ENCODE results near the gene MIOX. TPM values are rescaled to one million over a fixed set of nuclear protein-coding genes. Genes with fewer than 3 reads are reported as not detected.
A peak's percentile ranks its signal among the peaks of the same experiment; 100 is the strongest.

The MIOX gene
- total RNA-seq, 6 donors from 2014 or later, result not detected

GRCh38 chr22:50443801-50444625, 42.6 kb upstream of the MIOX start:
- 66 to 67% methylated on average over 15 to 28 of the region's 28 CpGs for WGBS, 2 donors
- H3K4me3 ChIP-seq, result no peak overlapping the region
- TF ChIP-seq CTCF (IDR thresholded peaks at IDR 0.05), result no peak
- no peak for TF ChIP-seq POLR2AphosphoS5 (IDR thresholded peaks at IDR 0.05)
- TF ChIP-seq EP300 (IDR thresholded peaks at IDR 0.05), result no peak
- TF ChIP-seq POLR2A (IDR thresholded peaks at IDR 0.05), result no peak
- H3K36me3 ChIP-seq, result peaks cover 24 to 91% (median 74%) of the 10 kb centered on the region in 4 donors
- peak overlapping the region; percentile 57 to 86 (median 79) for H3K27ac ChIP-seq
- H3K9me3 ChIP-seq, result no peaks in the 10 kb centered on the region
- peak in 1 of 2 donors; percentile 82 for DNase-seq
- no peak for ATAC-seq (ENCODE audit: low FRiP score in 2 of 2)
- no peaks in the 10 kb centered on the region for H3K27me3 ChIP-seq
- H3K4me1 ChIP-seq, result peaks cover 12 to 32% (median 26%) of the 10 kb centered on the region in 4 donors

- ATAC-seq (ENCODE audit: low FRiP score in 2 of 2) (peak; percentile 28 to 66), DNase-seq (peak in 1 of 2 donors; percentile 85)
- WGBS, 2 donors, result 83% methylated on average over 5 of the region's 5 CpGs; no CpG with 5 or more reads in 1 of the 2 donors
- no peaks in the 10 kb centered on the region for H3K9me3 ChIP-seq
- peaks cover 19 to 90% (median 72%) of the 10 kb centered on the region in 4 donors for H3K36me3 ChIP-seq
- H3K4me3 ChIP-seq, result no peak overlapping the region
- H3K27me3 ChIP-seq, result no peaks in the 10 kb centered on the region
- no peak for TF ChIP-seq EP300 (IDR thresholded peaks at IDR 0.05)
- TF ChIP-seq POLR2AphosphoS5 (IDR thresholded peaks at IDR 0.05), result no peak
- TF ChIP-seq POLR2A (IDR thresholded peaks at IDR 0.05), result no peak
- TF ChIP-seq CTCF (IDR thresholded peaks at IDR 0.05), result no peak
- peak overlapping the region; percentile 57 to 86 (median 79) for H3K27ac ChIP-seq
- H3K4me1 ChIP-seq, result peaks cover 12 to 32% (median 26%) of the 10 kb centered on the region in 4 donors
Observed at GRCh38 chr22:50444663-50445062, 42.0 kb upstream of the MIOX start.

DNA sequence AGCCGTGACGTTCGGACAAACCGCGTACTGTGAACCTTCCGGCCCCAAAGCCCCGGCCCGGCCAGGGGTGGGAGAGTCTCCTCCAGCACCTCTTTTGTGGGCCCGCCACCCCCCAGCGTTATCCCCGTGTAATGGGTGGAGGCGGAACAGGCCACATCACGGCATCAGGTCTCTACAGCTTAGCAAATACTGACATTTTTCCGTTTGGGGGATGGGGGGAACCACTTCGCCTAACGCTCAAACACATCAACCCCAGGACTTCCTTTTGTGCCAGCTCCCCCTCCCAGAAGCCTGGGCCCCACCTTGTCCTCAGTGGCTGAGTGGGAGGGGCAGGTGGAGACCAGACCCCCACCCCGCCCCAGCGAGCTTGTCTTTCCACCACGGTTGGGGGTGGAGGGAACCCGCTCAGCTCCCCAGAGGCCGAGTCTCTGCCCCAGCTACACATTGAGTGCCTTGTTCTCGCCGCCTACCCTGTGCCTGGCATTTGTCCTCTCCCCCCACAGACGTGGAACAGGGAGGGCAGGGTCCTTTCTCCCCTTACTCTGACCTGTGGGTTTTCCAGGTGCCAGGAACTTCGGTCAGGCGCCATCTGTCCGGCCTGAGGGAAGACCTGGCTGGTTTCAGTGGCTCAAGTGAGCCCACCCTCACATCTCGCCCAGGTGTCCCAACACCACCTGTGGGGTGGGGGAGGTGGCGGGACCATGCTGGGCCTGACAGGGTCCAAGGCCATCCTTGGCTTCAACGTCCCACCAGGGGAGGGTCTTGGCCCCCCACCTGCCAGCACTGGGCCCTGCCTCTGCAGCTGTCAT, 41.4 kb upstream of the MIOX start:
- ATAC-seq (ENCODE audit: low FRiP score in 2 of 2), result peak; percentile 4 to 61
- peak; percentile 73 to 75 for DNase-seq
- no peak overlapping the region for H3K4me3 ChIP-seq
- no peak for TF ChIP-seq CTCF (IDR thresholded peaks at IDR 0.05)
- H3K36me3 ChIP-seq, result peaks cover 19 to 90% (median 71%) of the 10 kb centered on the region in 4 donors
- H3K27ac ChIP-seq, result peak overlapping the region; percentile 61 to 86 (median 79)
- H3K27me3 ChIP-seq, result no peaks in the 10 kb centered on the region
- H3K9me3 ChIP-seq, result no peaks in the 10 kb centered on the region
- 55 to 63% methylated on average over 11 to 30 of the region's 30 CpGs for WGBS, 2 donors
- peaks cover 12 to 32% (median 26%) of the 10 kb centered on the region in 4 donors for H3K4me1 ChIP-seq

DNA sequence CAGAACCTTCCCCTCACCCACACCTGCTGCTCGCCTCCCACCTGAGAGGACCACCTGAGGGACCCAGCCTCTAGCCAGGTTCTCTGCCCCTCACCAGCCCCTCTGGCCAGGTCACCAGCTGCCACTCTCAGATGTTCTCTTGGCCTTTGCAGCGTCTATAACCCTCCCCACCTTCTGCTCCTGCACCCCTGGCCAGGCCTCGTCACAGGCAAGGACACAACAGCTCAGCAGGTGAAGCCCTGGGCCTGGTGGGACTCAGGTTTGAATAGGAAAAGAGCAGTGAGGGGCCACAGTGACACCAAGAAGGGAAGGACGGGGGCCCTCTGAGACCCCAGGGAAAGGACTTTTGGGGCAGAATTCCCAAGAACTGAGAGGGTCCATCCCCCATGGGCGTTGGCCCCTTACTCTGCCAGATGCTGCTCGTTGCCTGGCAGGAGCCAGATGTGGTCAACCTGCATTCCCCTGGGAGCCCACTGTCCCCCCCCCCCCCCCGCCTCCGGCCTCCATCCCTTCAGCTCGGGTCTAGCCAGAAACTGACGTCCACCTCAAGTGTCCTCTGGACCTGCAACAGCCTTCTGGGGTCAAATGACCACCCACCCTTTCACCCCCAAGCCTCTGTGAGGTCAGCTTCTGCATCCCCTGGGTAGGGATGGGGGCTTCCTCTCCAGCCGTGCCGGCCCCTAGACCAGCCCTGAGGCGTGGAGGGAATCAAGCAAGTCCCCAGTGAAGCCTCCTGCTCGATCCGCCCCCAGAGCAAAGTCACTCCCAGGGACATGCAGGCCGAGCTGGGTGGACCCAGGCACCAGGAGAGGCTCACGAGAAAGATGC, 40.6 kb upstream of the MIOX start:
- Histone ChIP-seq H3K4me1 (peaks cover 12 to 32% (median 26%) of the 10 kb centered on the region in 4 donors), H3K4me3 (no peak overlapping the region), H3K36me3 (peaks cover 16 to 90% (median 66%) of the 10 kb centered on the region in 4 donors), H3K27ac (peak overlapping the region; percentile 61 to 86 (median 79)), H3K9me3 (no peaks in the 10 kb centered on the region), H3K27me3 (no peaks in the 10 kb centered on the region)
- ATAC-seq (ENCODE audit: low FRiP score in 2 of 2), result no peak
- 80 to 87% methylated on average over 14 to 17 of the region's 17 CpGs for WGBS, 2 donors
- TF ChIP-seq EP300 (IDR thresholded peaks at IDR 0.05) (no peak), POLR2A (IDR thresholded peaks at IDR 0.05) (no peak), POLR2AphosphoS5 (IDR thresholded peaks at IDR 0.05) (no peak), CTCF (IDR thresholded peaks at IDR 0.05) (no peak)
- no peak for DNase-seq
